Melanocyte of skin (primary cell): ENCODE measurements around the gene CYYR1. TPM values are rescaled to one million over a fixed set of nuclear protein-coding genes. Genes with fewer than 3 reads are reported as not detected.

Experiments used
- total RNA-seq, 2 donors: library from RNA; depleted of rRNA; stranded (reverse); fragments of >200 nt; gene quantifications; 2 replicates each; pipeline ENCODE4 v1.2.3, GENCODE V29; 2012

The CYYR1 gene
- total RNA-seq = not detected

DNA sequence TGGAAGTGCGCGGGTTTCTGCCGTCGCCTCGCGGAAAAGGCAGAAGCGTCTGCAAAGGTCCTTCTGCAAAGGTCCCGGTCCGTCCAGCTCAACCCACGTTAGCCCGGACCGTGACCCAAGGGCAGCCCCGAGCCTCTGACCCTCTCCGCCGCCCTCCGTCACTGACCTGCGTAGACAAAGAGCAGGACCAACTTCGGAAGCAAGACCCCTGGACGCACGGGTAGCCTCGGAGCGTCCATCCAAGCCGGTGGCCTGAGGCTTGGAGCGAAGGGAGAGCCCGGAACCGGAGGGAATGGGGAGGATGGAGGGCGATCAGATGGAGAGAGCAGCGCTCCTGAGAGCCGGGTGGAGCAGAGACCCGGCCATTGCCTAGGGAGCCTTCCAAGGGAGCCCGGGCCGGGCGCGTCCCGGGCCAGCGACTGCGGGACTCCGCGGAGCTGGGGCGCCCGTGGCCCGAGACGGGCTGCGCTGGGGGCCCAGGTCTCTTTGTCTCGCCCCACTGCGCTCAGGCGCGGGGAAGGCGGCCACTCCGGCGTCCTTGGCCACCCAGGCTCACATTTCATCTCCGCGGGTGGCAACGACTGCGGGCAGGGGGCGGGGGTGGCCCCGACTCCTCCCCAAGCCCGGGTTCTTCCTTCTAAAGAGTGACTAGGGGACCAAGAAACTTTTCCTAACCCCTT is at the start of gene CYYR1:
CYYR1 (minus strand) TSS at position 585 of the 680 bp plus-strand sequence; CDS start at position 239, 346 bp downstream.

